KG1 (cell line): ENCODE data around the gene MMP15.
"Not testable (repeated sequence)": the region's sequence is repeated elsewhere in the genome, so short reads cannot be mapped to it uniquely, and the experiment has no call there.

Source experiments
- DNase-seq: peaks from one replicate; lab custom pipeline; 2025; lab: John Stamatoyannopoulos, UW

MMP15 gene

DNA sequence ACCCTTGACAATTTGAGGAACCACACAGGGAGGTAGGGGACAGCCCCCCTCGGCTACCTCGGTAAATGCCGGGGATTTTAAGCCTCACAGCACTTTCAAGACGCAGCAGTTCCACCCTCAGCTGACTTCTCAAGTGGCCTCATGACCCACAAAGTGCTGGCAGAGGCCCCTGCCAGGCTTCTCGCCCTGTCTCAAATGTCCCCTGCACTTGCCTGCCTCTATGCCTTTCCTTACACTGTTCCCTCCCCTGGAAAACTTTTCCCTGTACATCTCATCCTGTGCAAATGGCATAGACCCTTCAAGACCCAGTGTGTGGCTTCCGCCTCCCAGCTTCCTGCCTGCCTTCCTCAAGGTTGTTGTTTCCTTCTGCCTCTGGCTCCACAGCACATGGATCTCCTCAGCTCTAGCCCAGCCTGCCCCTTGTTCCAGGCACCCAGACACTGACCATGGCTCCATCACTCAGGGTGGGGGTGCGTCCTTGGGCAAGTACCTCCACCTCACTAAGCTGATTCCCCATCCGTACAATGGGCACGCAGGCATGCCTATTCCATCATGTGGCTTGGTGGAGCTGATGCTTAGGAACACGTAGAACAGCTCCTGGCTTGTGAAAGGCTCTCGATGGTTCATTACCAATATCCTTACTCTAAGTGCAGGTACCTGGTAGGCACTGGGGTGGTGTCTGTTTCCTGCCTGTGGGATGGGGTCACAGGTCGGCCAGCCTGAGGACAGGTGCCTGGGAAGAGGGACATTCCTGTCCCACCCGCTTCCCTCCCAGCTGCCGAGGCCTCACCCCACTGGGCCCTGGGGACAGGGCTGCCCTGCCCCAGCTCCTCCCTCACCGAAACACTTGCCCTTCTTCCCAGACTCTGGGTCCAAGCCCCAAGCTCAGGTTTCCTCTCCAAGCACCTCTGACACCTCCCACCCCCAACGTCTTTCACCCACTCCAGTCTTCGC lies 24.0 kb downstream of the MMP15 start:
- DNase-seq: no peak

GRCh38 chr16:58051296-58051695 lies 25.7 kb downstream of the MMP15 start:
- DNase-seq: no peak

- DNase-seq: no peak
These were observed 26.5 kb downstream of the MMP15 start for GRCh38 chr16:58051821-58052603.

- DNase-seq: no peak
These were observed 28.1 kb downstream of the MMP15 start for GRCh38 chr16:58053682-58054005.

DNA sequence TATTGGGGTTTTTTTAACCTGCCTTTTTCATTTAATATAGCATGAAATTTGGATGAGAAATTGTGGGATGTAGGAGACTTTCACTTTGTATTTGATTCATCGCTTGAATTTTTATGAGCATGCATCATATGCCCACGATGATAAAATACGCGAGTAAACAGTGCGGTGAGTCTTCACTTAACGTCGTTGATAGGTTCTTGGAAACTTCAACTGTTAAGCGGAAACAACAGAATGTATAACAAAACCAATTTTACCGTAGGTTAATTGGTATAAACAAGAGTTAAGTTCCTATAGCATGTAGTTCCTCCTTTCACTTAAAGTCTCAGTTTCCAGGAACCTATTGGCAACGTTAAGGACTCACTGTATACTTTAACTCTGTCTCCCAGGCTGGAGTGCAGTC lies 28.7 kb downstream of the MMP15 start:
- no peak for DNase-seq

DNA sequence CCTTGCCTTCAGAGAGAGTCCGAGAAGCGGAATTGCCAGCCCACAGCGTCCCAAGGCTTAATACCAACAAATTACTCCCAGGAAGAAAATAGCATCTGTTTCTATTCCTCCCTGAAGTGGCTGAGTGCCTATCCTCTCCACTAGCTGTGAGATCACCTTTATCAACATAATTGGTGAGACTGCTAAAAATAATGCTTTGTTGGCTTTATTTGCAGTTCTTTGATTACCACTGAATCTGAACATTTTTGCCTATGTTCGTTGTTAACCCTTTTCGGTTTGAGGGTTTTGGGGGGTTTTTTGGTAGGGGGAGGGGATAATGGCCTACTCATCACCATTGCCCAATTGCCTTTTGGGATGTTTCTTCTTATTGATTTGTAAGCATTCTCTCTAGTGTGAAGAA lies 31.0 kb downstream of the MMP15 start:
- no peak for DNase-seq

- DNase-seq: no peak
These were observed 31.6 kb downstream of the MMP15 start for GRCh38 chr16:58057121-58057520.

GRCh38 chr16:58057784-58058183 lies 32.2 kb downstream of the MMP15 start:
- DNase-seq: no peak

GRCh38 chr16:58062821-58063220 lies 37.3 kb downstream of the MMP15 start:
- no peak for DNase-seq

- no peak for DNase-seq
These were observed 38.0 kb downstream of the MMP15 start for GRCh38 chr16:58063377-58064076.

- DNase-seq: no peak
These were observed 45.0 kb downstream of the MMP15 start for GRCh38 chr16:58070585-58070984.

GRCh38 chr16:58072134-58072533 lies 46.6 kb downstream of the MMP15 start:
- not testable (repeated sequence) for DNase-seq

GRCh38 chr16:58073086-58073485 lies 47.5 kb downstream of the MMP15 start:
- DNase-seq: not testable (repeated sequence)

GRCh38 chr16:58074657-58075056 lies 49.1 kb downstream of the MMP15 start:
- DNase-seq: no peak

DNA sequence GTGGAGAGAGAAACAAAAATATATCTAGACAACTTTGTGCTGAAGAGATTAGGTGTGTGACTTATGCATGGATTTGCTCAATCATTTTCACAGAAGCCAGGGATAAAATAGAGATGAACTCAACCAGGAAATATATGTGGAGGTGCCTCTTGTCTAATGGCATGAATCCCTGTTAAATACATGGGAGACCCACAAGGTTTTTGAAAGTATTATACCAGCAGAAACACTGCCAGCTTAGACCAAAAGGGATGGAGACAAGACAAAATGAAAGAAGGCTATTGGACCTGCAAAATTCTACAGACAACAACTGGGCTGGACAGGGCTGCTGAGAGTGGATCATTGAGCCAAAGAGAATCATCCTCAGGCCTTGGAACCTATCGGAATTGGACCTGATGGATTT lies 51.0 kb downstream of the MMP15 start:
- DNase-seq: no peak

- DNase-seq: no peak
These were observed 52.2 kb downstream of the MMP15 start for GRCh38 chr16:58077796-58078195.

GRCh38 chr16:58080657-58081056 lies 55.1 kb downstream of the MMP15 start:
- DNase-seq: not testable (repeated sequence)

DNA sequence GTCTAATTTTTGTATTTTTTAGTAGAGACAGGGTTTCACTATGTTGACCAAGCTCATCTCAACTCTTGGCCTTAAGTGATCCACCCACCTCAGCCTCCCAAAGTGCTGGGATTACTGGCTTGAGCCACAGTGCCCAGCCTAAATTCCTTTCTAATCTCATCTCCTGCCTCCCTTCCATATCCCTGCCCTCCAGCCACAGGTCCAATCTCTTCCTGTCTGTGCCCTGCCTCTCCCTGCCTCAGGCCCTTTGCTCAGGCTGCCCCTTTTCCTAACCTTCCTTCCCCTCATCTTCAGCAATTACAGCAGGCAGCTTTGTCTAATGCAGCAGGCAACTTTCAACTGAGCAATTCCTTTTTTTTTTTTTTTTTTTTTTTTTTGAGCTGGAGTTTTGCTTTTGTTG lies 56.8 kb downstream of the MMP15 start:
- no peak for DNase-seq

DNA sequence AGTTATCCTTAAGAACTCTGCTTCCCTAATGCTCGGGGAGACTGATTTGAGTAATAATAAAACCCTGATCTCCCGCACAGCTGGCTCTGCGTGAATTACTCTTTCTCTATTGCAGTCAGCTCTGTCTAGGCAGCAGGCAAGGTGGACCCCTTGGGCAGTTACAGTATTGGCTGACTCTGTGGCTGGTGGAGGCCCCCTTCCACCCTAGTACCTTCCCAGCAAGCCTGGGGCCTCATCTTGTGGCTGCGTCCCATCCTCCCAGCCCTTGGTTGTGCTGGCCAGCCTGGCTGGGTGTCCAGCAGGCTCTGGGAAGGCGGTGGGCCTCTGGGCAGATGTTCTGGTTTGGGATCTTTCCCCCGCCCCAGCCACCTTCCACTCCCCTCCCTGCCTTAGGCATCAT lies 59.1 kb downstream of the MMP15 start:
- DNase-seq: no peak

GRCh38 chr16:58085171-58085570 lies 59.6 kb downstream of the MMP15 start:
- no peak for DNase-seq

DNA sequence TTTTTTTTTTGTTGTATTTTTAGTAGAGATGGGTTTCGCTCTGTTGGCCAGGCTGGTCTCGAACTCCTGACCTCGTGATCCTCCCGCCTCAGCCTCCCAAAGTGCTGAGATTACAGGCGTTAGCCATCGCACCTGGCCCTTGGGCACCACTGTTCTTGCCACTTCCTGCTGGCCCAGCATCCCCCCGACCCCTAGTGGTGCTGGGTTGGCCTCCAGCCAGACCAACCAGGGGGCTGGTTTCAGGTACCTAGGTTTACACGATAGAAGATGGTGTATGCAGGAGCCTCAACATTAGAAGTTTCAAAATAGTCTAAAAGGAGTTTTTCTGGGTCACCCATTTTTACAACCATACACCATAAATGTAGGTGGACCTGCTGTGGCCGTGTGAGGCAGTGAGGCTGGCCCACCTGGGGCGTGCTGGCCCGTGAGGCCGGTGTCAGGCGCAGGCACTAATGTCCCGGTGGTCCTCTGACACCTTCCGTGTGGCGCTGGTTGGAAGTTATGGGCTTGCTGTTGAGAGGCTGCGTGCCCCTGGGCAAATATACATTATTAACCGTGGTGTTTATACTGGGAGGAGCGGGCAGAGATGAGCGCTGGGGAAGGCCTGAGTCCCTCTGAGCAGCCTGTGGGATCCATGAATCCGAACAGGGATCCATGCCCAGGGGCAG lies 60.2 kb downstream of the MMP15 start:
- no peak for DNase-seq
